ENCODE data around the gene PCDHGB7.
"Not testable (repeated sequence)": the region's sequence is repeated elsewhere in the genome, so short reads cannot be mapped to it uniquely, and the experiment has no call there.

The PCDHGB7 gene

GRCh38 chr5:141397756-141398551, 19.5 kb upstream of the PCDHGB7 start, which contains the start of gene PCDHGB5:
PCDHGB5 (plus strand) TSS chr5:141397947; CDS start chr5:141398128, 181 bp downstream.
- DNase-seq, result not testable (repeated sequence)

- no peak for DNase-seq
Observed at GRCh38 chr5:141398608-141399007, 18.9 kb upstream of the PCDHGB7 start.

- no peak for DNase-seq
Observed at GRCh38 chr5:141399555-141400258, 17.8 kb upstream of the PCDHGB7 start.

GRCh38 chr5:141402553-141403243, 14.8 kb upstream of the PCDHGB7 start, which contains the start of gene PCDHGA9:
PCDHGA9 (plus strand) TSS chr5:141402778; CDS start chr5:141402953, 175 bp downstream.
- no peak for DNase-seq

GRCh38 chr5:141403387-141403786, 14.1 kb upstream of the PCDHGB7 start:
- DNase-seq, result no peak

GRCh38 chr5:141407790-141408505, 9.5 kb upstream of the PCDHGB7 start, which contains the start of gene PCDHGB6:
PCDHGB6 (plus strand) TSS chr5:141408021; CDS start chr5:141408203, 182 bp downstream.
- not testable (repeated sequence) for DNase-seq

- no peak for DNase-seq
Observed at GRCh38 chr5:141409598-141410306, 7.7 kb upstream of the PCDHGB7 start.

GRCh38 chr5:141411575-141411974, 5.9 kb upstream of the PCDHGB7 start:
- DNase-seq, result no peak

- DNase-seq, result no peak
Observed at GRCh38 chr5:141412854-141413539, 4.5 kb upstream of the PCDHGB7 start, which contains the start of gene PCDHGA10. PCDHGA10 (plus strand) TSS chr5:141412987; CDS start chr5:141413176, 189 bp downstream.

- DNase-seq, result no peak
Observed at GRCh38 chr5:141413540-141414069, 3.9 kb upstream of the PCDHGB7 start.

- DNase-seq, result not testable (repeated sequence)
Observed at GRCh38 chr5:141414548-141415274, 2.8 kb upstream of the PCDHGB7 start.

GRCh38 chr5:141415275-141415618, 2.2 kb upstream of the PCDHGB7 start:
- DNase-seq, result not testable (repeated sequence)

GRCh38 chr5:141419074-141419880, 1.8 kb downstream of the PCDHGB7 start:
- DNase-seq, result no peak

GRCh38 chr5:141420855-141421488, 3.5 kb downstream of the PCDHGB7 start, which contains the start of gene PCDHGA11:
PCDHGA11 (plus strand) TSS chr5:141421051; CDS start chr5:141421228, 177 bp downstream.
- no peak for DNase-seq

- DNase-seq, result no peak
Observed at GRCh38 chr5:141421489-141421855, 4.0 kb downstream of the PCDHGB7 start.

GRCh38 chr5:141422742-141423291, 5.3 kb downstream of the PCDHGB7 start:
- no peak for DNase-seq

GRCh38 chr5:141427783-141428426, 10.4 kb downstream of the PCDHGB7 start:
- no peak for DNase-seq
